H7 (cell line): ENCODE data around the gene PSEN2. TPM values are rescaled to one million over a fixed set of nuclear protein-coding genes. Genes with fewer than 3 reads are reported as not detected.
"Not testable (repeated sequence)": the region's sequence is repeated elsewhere in the genome, so short reads cannot be mapped to it uniquely, and the experiment has no call there.

Experiments used
- DNase-seq: peaks from one replicate; pipeline ENCODE4 v3.0.0; 2012
- H3K27me3 ChIP-seq: 2 replicates; pipeline ENCODE4 v1.6.0; 2011; ENCODE audit warnings: mild to moderate bottlenecking, low read length; ENCODE audit not compliant: control insufficient read depth, insufficient read depth
- H3K36me3 ChIP-seq: replicated peaks from 2 replicates; pipeline ENCODE4 v1.5.1; 2011; ENCODE audit warnings: low read length; ENCODE audit not compliant: control insufficient read depth, insufficient read depth
- H3K4me3 ChIP-seq: 2 replicates; pipeline ENCODE4 v1.5.1; 2011; ENCODE audit warnings: low read depth, mild to moderate bottlenecking, control low read depth, low read length, moderate library complexity; ENCODE audit not compliant: insufficient read depth
- total RNA-seq: library from RNA; depleted of rRNA; stranded (reverse); fragments of >200 nt; shearing (Covaris generic); gene quantifications from 2 replicates; pipeline ENCODE4 v1.2.3, GENCODE V29; 2014

PSEN2 gene
- total RNA-seq, 1 experiment from 2014 or later, result 39.0 TPM

- H3K4me3 ChIP-seq, H3K36me3 ChIP-seq, H3K27me3 ChIP-seq, DNase-seq: not testable (repeated sequence)
These were observed 32.5 kb upstream of the PSEN2 start for GRCh38 chr1:226837966-226838365.

GRCh38 chr1:226838456-226838855, 32.0 kb upstream of the PSEN2 start:
- no peaks in the 10 kb centered on the region for H3K27me3 ChIP-seq
- no peak for DNase-seq
- H3K36me3 ChIP-seq, result no peaks in the 10 kb centered on the region
- H3K4me3 ChIP-seq, result no peak overlapping the region

- DNase-seq, result no peak
- Histone ChIP-seq H3K4me3 (no peak overlapping the region), H3K27me3 (no peaks in the 10 kb centered on the region), H3K36me3 (no peaks in the 10 kb centered on the region)
These were observed 24.8 kb upstream of the PSEN2 start for GRCh38 chr1:226845624-226846023.

- no peaks in the 10 kb centered on the region for H3K36me3 ChIP-seq
- H3K27me3 ChIP-seq, result no peaks in the 10 kb centered on the region
- no peak for DNase-seq
- no peak overlapping the region for H3K4me3 ChIP-seq
These were observed 23.6 kb upstream of the PSEN2 start for GRCh38 chr1:226846786-226847185.

GRCh38 chr1:226854548-226854947, 15.9 kb upstream of the PSEN2 start:
- not testable (repeated sequence) for H3K4me3 ChIP-seq, DNase-seq, H3K27me3 ChIP-seq, H3K36me3 ChIP-seq

GRCh38 chr1:226862890-226863289, 7.5 kb upstream of the PSEN2 start:
- Histone ChIP-seq H3K4me3 (no peak overlapping the region), H3K27me3 (0 out of 2 replicates have a peak, but pooled peaks cover 2% of the 10 kb centered on the region), H3K36me3 (no peaks in the 10 kb centered on the region)
- no peak for DNase-seq

GRCh38 chr1:226863446-226863845, 7.0 kb upstream of the PSEN2 start:
- 0 out of 2 replicates have a peak, but pooled peaks cover 2% of the 10 kb centered on the region for H3K27me3 ChIP-seq
- peak; percentile 55 for DNase-seq
- no peak overlapping the region for H3K4me3 ChIP-seq
- no peaks in the 10 kb centered on the region for H3K36me3 ChIP-seq

- Histone ChIP-seq H3K4me3 (no peak overlapping the region), H3K36me3 (no peaks in the 10 kb centered on the region), H3K27me3 (0 out of 2 replicates have a peak, but pooled peaks cover 2% of the 10 kb centered on the region)
- DNase-seq, result no peak
These were observed 6.1 kb upstream of the PSEN2 start for GRCh38 chr1:226864311-226864710.

GRCh38 chr1:226865590-226865989, 4.8 kb upstream of the PSEN2 start:
- no peaks in the 10 kb centered on the region for H3K36me3 ChIP-seq
- DNase-seq, result no peak
- no peak overlapping the region for H3K4me3 ChIP-seq
- 0 out of 2 replicates have a peak, but pooled peaks cover 2% of the 10 kb centered on the region for H3K27me3 ChIP-seq

- H3K27me3 ChIP-seq, result peaks cover 7% of the 10 kb centered on the region
- H3K4me3 ChIP-seq, result no peak overlapping the region
- no peak for DNase-seq
- no peaks in the 10 kb centered on the region for H3K36me3 ChIP-seq
These were observed 2.9 kb upstream of the PSEN2 start for GRCh38 chr1:226867461-226868054.

GRCh38 chr1:226868726-226869125, 1.7 kb upstream of the PSEN2 start:
- no peak for DNase-seq
- Histone ChIP-seq H3K4me3 (no peak overlapping the region), H3K27me3 (peaks cover 7% of the 10 kb centered on the region), H3K36me3 (no peaks in the 10 kb centered on the region)

- peaks cover 5% of the 10 kb centered on the region for H3K27me3 ChIP-seq
- H3K36me3 ChIP-seq, result no peaks in the 10 kb centered on the region
- no peak for DNase-seq
- H3K4me3 ChIP-seq, result peak overlapping the region; percentile 83
These were observed 403 bp upstream of the PSEN2 start for GRCh38 chr1:226870026-226870400.

- peaks cover 5% of the 10 kb centered on the region for H3K27me3 ChIP-seq
- H3K4me3 ChIP-seq, result no peak overlapping the region
- DNase-seq, result no peak
- no peaks in the 10 kb centered on the region for H3K36me3 ChIP-seq
These were observed 1.4 kb downstream of the PSEN2 start for GRCh38 chr1:226871636-226872327.

GRCh38 chr1:226872437-226872836, 2.0 kb downstream of the PSEN2 start:
- Histone ChIP-seq H3K36me3 (peaks cover 3% of the 10 kb centered on the region), H3K27me3 (peaks cover 5% of the 10 kb centered on the region), H3K4me3 (no peak overlapping the region)
- DNase-seq, result no peak

- peak; percentile 16 for DNase-seq
- H3K27me3 ChIP-seq, result peaks cover 5% of the 10 kb centered on the region
- peaks cover 3% of the 10 kb centered on the region for H3K36me3 ChIP-seq
- H3K4me3 ChIP-seq, result no peak overlapping the region
These were observed 3.6 kb downstream of the PSEN2 start for GRCh38 chr1:226873771-226874578.
